ENCODE data around the gene TBXA2R.
"Not testable (repeated sequence)": the region's sequence is repeated elsewhere in the genome, so short reads cannot be mapped to it uniquely, and the experiment has no call there.

TBXA2R gene

DNA sequence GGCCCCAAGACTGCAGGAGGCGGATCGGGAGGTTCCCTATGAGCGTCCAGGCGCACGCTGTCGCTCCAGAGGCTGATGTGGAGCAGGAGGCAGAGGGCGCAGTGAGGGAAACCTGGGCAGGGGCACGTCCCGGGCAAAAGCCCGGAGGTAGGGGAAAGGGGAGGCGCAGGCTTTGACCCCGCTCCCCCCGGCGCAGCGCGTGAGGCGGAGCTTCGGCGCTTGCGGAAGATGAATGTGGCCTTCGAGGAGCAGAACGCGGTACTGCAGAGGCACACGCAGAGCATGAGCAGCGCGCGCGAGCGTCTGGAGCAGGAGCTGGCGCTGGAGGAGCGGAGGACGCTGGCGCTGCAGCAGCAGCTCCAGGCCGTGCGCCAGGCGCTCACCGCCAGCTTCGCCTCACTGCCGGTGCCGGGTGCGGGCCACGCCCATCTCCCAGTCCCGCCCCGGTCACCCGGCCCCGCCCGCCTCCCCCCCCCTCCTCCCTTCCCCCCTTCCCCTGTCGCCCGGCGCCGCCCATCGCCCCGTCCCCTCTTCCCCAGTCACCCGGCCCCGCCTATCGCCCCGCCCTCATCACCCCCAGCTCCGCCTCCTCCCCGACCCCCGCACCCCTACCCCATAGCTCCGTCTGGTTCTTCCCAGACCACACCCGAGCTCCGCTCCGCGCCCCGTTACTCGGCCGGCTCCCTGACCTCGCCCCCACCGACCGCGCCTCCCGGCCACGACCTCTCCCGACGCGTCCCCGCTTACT lies 29.8 kb downstream of the TBXA2R start:
- DNase-seq, result no peak

DNA sequence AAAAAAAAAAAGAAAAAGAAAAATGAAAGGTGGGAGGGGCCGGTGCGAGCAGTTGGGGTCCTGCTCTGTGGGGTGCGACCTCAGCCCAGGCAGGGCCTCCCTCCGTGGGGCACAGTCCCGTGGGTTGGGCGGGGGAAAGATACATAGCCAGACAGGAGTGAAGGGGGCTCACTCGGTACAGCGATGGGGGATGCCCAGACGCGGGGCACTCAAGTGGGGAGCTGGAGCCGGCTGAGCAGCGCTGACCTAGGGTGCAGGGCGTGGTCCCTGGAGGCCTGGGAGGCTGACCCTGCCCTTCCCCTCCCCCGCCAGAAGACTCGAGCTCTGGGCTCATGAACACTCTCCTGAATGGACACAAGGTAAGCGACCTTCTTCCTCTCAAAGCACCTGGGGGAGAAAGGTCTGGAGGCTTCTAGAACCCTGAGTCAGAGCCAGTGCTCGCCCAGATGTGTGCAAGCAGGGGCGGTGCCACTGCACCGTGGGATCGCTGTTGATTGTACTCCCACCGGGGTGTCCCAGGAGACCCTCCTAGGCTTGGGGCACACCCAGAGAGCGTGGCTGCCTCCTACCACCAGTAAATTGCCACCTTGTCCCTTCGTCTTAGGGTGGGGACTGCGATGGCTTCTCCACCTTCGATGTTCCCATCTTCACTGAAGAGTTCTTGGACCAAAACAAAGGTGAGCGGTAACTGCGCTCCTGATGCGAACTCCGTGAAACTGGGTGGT lies 30.6 kb downstream of the TBXA2R start:
- DNase-seq, result no peak

DNA sequence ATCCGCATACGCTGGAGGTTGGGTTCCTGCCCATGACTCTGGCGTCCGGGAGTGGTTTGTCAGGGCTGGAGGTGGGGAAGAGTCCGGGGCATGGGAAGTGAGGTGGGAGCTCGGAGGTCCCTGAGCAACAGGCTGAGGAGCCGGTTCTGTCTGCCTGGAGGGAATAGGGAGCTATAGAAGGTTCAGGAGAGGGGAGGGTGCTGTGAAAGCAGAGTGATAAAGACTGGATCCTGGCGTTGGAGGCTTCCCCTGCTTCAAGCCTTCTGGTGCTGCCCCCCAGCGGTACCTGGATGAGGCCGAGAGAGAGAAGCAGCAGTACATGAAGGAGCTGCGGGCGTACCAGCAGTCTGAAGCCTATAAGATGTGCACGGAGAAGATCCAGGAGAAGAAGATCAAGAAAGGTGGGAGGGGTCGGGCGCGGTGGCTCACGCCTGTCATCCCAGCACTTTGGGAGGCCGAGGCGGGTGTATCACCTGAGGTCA lies 31.4 kb downstream of the TBXA2R start:
- DNase-seq, result no peak

DNA sequence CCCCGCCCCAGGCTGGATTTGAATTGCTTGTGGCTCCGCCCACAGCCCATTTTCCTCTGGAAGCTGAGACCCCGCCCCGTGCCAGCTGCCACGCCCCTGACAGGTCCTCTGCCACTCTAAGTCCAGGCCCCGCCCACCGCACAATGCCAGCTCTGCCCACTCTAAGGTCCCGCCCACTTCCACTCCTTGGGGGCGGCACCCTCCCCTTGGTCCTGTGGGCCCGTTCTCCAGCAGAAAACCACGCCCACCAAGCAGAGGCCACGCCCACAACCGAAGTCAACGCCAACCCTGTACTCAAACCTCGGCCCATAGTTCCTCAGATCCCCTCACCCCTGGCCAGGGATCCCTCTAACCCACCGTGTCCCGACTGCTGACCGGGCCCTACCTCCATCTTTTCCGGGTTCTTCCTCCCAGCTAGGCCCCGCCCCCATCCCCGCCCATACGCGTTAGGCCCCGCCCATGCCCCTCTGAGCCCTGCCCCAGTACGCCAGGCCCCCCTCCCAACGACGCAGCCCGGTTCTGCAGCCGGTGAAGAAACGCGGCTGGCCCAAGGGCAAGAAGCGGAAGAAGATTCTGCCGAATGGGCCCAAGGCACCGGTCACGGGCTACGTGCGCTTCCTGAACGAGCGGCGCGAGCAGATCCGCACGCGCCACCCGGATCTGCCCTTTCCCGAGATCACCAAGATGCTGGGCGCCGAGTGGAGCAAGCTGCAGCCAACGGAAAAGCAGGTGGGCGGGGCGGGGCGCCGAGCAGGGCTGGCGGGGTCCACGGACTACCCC lies 32.6 kb downstream of the TBXA2R start:
- DNase-seq, result peak; percentile 97

DNA sequence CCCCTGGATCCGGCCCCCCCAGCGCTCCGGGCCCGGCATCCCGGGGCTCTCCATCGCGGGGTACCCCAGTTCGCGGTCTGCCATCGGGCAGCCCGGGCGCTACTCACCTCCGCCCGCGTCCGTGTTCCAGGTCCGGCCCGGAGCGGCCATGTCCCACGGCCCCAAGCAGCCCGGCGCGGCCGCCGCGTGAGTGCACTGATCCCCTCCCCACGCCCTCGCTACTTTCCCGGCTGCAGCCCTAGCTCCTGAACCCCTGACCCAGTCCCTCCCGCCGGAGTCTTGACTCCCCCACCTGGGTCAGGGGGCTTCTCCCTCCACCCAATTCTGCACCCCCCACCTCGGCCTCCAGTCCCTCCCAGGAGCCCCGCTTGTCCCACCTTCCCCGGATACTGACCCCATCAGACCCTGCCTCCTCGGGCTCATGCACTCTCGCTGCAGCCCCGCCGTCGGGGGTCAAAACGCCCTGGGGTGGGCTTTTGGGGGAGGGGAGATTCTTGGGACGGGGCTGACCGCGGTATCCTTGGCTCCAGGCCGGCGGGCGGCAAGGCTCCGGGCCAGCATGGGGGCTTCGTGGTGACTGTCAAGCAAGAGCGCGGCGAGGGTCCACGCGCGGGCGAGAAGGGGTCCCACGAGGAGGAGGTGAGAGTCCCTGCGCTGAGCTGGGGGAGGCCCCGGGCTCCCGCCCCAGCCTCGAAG lies 33.4 kb downstream of the TBXA2R start:
- no peak for DNase-seq

DNA sequence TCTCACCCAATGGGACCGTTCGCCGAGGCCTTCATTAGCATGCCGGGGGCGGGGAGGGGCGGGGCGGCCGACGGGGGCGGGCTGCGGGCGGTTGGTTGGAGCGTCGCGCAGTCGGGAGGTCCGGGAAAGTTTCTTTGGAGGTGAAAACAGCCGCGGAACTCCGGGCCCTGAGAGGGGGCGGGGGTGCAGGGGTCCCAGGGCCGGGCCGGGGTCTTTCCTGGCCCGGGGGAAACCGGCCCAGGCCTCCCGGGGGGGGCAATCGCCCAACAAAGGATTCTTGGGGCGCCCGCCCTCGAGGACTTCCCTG lies 33.9 kb downstream of the TBXA2R start, which contains the start of gene HMG20B:
HMG20B (plus strand) TSS at position 90 of the 307 bp plus-strand sequence. CDS start 366 bp downstream, outside the sequence.
- DNase-seq, result no peak

DNA sequence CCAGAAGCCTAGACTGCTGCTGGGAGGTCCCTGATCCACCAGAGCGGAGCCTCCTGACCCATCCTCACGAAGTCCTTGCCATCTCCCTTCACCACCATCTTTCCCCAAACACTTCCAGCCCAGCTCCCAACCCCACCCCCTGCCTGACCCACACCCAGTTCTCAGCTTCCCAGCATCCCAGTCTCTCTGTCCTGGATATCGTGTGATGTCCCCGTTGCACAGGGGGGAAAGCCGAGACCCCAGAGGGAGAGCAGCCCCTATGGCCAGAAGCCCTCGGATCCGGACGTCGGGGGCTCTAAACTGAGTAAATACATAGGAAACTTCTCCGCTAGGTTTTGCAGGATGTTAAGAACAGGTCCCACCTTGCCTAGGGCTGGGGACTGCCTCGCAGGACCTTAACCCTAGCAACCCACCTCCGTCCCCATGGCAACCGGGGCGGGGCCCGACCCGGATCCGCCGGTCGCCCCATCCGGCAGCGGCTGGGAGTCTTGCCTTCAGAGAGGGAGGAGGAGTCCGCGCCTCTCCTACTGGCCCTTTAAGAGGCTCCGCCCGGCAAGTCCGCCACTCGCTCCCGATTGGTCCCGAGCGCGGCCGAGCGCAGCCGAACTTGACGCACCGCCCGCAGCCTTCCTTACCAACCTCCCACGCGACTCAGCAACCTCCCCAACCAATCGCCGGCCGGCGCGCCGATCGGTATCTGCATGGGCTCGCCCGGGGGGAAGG lies 34.4 kb downstream of the TBXA2R start:
- DNase-seq, result peak; percentile 99

DNA sequence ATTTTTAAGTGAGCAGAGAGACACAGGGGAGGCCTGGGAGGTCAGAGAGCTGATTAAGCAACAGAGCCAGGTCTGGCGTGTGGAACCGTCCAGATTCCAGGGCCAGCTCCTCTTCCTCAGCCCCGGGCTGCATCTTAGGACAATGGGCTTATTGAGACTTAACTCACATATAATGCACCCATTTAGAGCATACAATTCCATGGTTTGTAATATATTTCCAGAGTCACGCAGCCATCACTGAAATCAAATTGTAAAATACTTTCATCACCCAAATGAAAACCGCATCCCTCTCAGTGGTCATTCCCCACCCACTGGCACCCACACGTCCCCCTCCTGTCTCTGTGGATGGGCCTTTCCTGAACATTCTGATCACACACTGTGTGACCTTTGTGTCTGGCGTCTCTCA lies 36.1 kb downstream of the TBXA2R start:
- no peak for DNase-seq

DNA sequence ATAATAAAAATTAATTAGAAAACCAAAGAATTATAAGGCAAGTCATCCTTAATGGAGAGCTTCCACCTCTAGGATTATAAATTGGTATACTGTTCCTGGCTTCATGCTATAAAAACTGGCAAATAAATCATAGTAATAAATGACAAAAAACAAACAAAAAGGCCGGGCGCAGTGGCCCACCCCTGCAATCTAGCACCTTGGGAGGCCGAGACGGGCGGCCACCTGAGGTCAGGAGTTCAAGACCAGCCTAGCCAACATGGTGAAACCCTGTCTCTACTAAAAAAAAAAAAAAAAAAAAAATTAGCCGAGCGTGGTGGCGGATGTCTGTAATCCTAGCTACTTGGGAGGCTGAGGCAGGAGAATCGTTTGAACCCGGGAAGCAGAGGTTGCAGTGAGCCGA lies 36.6 kb downstream of the TBXA2R start:
- DNase-seq, result not testable (repeated sequence)

DNA sequence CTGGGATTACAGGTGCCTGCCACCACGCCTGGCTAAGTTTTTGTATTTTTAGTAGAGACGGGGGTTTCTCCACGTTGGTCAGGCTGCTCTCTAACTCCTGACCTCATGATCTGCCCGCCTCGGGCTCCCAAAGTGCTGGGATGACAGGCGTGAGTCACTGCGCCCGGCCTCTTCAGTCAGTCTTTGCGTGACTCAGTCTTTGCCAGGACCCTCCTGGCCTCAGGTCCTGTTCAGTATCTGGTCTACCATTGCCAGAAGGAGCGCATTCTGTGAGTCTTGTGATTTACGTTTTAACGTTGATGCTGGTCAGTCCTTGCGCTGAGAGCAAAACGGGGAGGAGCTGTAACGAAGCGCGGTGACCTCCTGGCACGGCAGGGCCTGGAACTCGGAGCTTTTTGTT lies 41.5 kb downstream of the TBXA2R start:
- no peak for DNase-seq

DNA sequence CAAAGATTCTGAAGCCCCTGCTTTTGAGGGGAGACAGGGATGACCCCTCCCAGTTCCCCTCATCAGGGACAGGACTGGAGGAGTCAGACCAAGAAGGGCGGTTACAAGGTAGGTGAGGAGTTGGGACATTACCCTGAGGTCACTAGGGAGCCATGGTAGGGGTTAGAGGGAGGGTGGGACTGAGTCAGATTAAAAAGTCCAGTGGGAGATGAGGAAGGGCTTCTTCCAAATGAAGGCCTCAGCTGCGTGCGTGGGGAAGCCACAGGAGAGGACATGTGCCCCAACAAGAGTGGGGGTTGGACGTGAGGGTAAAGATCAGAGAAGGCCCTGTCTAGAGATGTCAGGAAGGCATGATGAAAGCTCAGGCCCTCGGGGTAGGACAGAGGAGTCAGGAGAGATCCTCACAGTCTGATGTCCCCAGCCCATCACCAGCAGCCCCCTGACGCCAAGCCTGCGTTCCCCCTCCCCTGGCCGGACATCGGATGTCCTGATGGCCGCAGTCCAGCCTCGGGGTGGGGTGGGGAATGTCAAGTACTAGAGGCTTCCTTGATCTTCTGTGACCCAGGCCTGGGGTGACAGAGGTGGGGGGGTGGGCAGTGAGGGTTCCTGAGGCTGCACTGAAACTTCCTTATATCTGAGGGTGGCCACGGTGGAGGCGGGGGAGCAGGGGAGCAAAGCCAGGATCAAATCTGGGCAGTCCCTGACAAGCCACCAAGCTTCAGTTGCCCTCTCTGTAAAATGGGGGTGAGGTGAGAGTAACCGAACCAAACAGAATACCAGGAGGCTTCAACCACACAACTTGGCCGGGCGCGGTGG lies 42.8 kb downstream of the TBXA2R start:
- no peak for DNase-seq

DNA sequence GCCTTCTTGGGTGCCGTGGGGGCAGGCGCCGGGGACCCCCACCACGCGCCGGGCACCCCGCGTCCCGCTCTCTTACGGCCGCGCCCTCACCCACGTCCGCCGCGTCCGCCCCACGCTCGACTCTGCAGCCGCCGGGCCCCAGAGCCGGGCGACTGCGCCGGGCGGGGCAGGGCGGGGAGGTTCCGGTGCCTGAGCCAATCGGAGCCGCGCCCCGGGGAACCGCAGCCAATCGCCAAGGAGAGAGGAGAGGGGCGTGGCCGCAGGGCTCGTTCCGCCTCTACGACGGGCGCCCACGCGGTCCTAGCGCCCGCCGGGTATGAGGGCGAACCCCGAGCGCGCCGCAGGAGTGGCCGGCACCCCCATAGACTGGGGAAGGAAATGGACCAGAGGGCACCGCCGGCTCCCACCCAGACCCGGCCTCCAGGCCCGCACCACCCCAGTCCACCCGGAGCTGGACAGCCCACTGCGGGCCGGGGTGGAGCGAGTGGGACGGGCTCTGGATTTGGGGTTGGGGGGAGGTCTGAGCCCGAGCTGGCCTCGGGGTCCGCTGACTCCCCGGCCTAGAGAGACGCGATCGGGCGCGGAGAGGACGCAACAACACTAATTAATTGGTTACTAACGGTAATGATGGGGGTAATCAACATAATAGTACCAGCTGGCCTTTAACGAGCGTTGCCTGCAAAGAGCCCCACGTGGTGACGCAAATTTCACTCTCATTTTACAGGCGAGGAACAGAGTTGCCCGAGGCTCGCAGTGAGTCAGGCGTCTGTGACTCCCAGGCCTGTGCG lies 49.0 kb downstream of the TBXA2R start, which contains the start of gene MFSD12:
MFSD12 (minus strand) TSS at position 126 of the 788 bp plus-strand sequence. CDS start 183 bp downstream, outside the sequence.
- DNase-seq, result peak; percentile 88

DNA sequence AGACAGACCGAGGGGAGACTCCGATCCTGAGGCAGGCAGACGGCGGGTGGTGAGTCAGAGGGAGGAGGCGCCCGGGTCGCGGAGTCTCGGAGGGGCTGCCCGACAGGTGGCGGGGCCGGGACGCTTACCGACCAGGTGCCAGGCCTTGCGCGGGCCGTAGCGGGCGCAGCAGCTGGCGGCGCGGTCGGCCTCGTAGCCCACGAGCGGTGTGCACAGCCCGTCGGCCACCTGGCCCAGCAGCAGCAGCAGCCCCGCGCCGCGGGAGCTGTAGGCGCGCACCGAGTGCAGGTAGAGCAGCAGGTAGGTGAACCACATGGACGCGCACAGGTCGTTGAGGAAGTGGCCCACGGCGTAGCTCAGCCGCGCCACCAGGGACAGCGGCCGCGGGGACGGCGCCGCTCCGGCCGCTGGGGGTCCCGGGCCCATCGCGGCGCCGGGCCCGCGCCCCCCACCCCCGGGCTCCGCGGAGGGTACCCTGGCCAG lies 49.7 kb downstream of the TBXA2R start:
- DNase-seq, result peak; percentile 27

DNA sequence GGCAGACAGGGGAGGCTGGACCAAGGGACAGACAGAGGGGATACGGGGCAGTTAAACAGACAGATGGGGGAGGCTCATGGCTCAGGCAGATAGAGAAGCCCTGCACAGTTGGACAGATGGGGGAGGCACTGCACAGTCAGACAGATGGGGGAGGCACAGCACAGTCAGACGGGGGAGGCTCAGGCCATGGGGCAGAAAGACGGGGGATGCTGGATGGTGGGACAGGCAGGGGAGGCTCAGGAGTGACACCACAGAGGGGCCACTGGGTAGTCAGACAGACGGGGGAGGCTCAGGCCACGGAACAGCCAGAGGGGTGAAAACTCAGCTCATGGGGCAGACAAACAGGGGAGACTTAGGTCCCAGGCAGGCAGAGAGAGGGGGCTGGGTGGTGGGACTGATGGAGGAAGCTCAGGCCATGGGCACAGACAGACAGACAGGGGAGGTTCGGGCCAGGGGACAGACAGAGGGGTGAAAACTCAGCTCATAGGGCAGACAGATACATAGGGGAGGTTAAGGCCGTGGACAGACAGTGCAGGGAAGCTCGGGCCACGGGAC lies 50.2 kb downstream of the TBXA2R start:
- no peak for DNase-seq

DNA sequence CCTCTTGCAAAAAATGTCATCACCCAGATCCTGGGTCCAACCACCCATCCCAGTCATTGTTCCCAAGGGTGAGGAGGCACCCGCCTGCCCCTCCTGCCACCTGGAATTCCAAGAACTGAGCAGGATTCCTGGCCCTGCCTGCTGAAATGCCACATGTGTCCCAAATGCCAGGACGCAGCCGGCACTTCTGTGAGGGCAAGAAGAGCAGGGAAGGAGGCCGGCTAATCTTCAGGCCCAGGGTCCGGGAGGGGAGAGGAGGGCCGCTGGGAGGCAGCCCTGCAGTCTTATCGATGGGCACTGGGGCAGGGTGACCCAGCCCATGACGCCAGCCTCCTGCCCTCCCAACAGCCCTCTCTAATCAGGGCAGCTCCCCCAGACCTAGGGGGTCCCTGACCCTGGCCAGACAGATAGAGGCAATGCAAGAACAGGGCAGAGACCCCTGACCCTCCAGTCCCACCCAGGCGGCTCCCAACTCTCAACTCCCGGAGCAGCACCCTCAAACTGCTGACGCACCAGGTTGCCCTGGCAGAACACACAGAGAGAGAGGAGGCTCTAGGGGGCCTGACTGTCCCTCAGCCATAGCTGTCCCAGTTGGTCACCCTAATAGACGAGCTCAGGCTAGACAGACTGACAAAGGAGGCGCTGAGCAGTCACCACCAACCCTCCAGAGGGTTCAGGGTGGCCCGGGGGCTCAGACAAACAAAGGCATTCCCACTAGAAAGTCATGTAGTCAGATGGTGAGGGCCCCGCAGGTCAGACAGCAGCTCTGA lies 50.8 kb downstream of the TBXA2R start:
- DNase-seq, result no peak

DNA sequence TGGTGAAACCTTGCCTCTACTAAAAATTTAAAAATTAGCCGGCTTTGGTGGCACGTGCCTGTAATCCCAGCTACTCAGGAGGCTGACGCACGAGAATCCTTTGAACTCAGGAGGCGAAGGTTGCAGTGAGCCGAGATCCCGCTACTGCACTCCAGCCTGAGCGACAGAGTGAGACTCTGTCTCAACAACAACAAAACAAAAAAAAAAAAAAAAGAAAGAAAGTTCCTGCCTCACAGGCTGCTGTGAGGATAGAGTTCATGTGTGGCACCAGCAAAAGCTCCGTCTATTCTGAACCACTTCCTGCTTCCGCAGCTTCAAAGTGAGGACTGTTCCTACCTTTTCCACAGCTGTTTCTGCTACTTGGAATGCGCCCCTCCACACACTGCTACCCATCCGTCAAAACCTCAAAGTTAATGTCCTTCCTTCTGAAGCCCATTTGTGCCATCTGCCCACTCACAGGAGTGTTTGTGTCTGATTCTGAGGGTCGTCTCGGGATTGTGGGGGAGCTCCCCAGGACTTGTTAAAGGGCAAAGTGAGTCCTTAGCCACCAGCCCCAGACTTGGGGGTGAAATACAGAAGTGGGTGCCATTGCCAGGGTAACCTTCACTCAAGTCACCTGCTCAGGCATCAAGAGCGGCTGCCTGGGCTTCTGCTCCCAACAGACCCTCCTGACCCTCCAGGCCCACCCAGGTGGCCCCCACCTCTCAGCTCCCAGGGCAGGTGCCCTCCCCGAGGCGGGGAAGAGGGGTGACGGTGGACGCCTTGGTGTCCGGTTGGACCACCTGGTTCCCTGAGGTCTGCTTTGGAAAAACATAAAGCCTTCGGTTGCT lies 52.2 kb downstream of the TBXA2R start:
- no peak for DNase-seq

DNA sequence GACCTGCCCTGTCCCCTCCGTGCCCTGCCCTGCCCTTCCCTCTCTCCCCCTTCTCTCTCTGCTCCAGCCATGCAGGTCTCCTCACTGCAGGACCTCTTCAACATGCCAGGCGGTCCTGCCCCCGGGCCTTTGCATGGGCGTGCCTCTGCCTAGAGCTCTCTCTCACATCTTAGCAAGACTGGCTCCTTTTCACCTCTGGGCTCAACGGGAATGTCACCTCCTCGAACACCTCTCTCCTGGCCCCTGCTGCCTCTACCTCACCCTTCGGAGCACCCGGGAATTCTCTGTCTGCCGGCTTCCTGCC lies 54.9 kb downstream of the TBXA2R start:
- no peak for DNase-seq

Measured in NCI-H2029 (cell line).